B cell (primary cell): ENCODE measurements around the gene PEAK1. TPM values are rescaled to one million over a fixed set of nuclear protein-coding genes. Genes with fewer than 3 reads are reported as not detected.

Experiments used
- ATAC-seq: fragments of 200-7000 bp; cut with Tn5 transposase; one replicate; pipeline ENCODE4 v1.10.0; 2021; ENCODE audit warnings: low read depth, mild to moderate bottlenecking, moderate number of reproducible peaks, moderate library complexity
- CTCF ChIA-PET: fragments of 350-600 bp; sonication (Branson Sonifier 250); formaldehyde crosslinking; loops from one replicate; lab custom pipeline; 2021; ENCODE audit warnings: antibody characterized with exemption, inconsistent platforms; lab: Charles Lee
- POLR2A ChIA-PET: fragments of 350-600 bp; sonication (Branson Sonifier 250); formaldehyde crosslinking; loops from one replicate; lab custom pipeline; 2021; ENCODE audit warnings: antibody characterized with exemption; lab: Charles Lee
- DNase-seq: peaks from one replicate; pipeline ENCODE4 v3.0.0; 2013
- H2AFZ ChIP-seq: 2 replicates; pipeline ENCODE4 v1.6.1; 2012; ENCODE audit warnings: mild to moderate bottlenecking, low read depth, low read length; ENCODE audit not compliant: insufficient read depth, poor library complexity, severe bottlenecking
- H3K27ac ChIP-seq, 2 donors: 1 replicate in 1 of 2; 2 replicates in 1 of 2; pipeline ENCODE4 v1.5.1; 2012 to 2013; ENCODE audit warnings: low read length in 2 of 2, mild to moderate bottlenecking in 2 of 2, moderate library complexity in 1 of 2
- H3K27me3 ChIP-seq, 4 experiments: fragments of 200-600 bp in 1 of 4; sonication (generic) in 1 of 4; replicated peaks in 1 of 4; 1 replicate in 2 of 4; 2 replicates in 2 of 4; pipeline versions ENCODE4 v1.6.1 to v1.7.0; 2013 to 2016; ENCODE audit warnings: low read length in 3 of 4, mild to moderate bottlenecking in 2 of 4, mixed read lengths in 1 of 4, moderate library complexity in 1 of 4; ENCODE audit not compliant: insufficient read depth in 4 of 4, control insufficient read depth in 3 of 4; ENCODE audit errors: control extremely low read depth in 1 of 4
- H3K36me3 ChIP-seq, 2 experiments: replicated peaks in 1 of 2; 1 replicate in 1 of 2; 2 replicates in 1 of 2; pipeline versions ENCODE4 v1.6.1 to v1.7.1; 2013; ENCODE audit warnings: low read length in 1 of 2; ENCODE audit not compliant: insufficient read depth in 2 of 2, control insufficient read depth in 1 of 2; ENCODE audit errors: control extremely low read depth in 1 of 2, extremely low read depth in 1 of 2
- H3K4me1 ChIP-seq, 2 donors: fragments of 200-600 bp in 1 of 2; sonication (generic) in 1 of 2; 1 replicate in 1 of 2; 2 replicates in 1 of 2; pipeline versions ENCODE4 v1.5.1 to v1.6.1; 2013 to 2017; ENCODE audit warnings: low read length in 2 of 2; ENCODE audit not compliant: control insufficient read depth in 2 of 2, insufficient read depth in 2 of 2
- H3K4me2 ChIP-seq: replicated peaks from 2 replicates; pipeline ENCODE3; 2012; ENCODE audit warnings: mild to moderate bottlenecking, low read depth, low read length; ENCODE audit not compliant: poor library complexity, severe bottlenecking
- H3K4me3 ChIP-seq, 5 experiments: fragments of 200-600 bp in 1 of 5; sonication (generic) in 1 of 5; 1 replicate in 3 of 5; 2 replicates in 2 of 5; pipeline versions ENCODE4 v1.5.1 to v1.7.0; 2011 to 2016; ENCODE audit warnings: low read length in 4 of 5, mild to moderate bottlenecking in 4 of 5, low read depth in 2 of 5, control low read depth in 1 of 5, moderate library complexity in 1 of 5; ENCODE audit not compliant: insufficient read depth in 1 of 5; ENCODE audit errors: control extremely low read depth in 1 of 5, extremely low read depth in 1 of 5
- H3K79me2 ChIP-seq: fragments of 200-600 bp; sonication (generic); one replicate; pipeline ENCODE4 v1.6.0; 2016; ENCODE audit warnings: low read length; ENCODE audit not compliant: control insufficient read depth, insufficient read depth
- H3K9ac ChIP-seq: fragments of 200-600 bp; sonication (generic); 2 replicates; pipeline ENCODE4 v1.6.1; 2017; ENCODE audit warnings: mild to moderate bottlenecking, low read length, moderate library complexity
- H3K9me3 ChIP-seq, 3 donors: one replicate each; pipeline versions ENCODE4 v1.6.1 to v1.7.1; 2013; ENCODE audit warnings: low read length in 2 of 3; ENCODE audit not compliant: control insufficient read depth in 2 of 3, insufficient read depth in 1 of 3; ENCODE audit errors: control extremely low read depth in 1 of 3
- H4K20me1 ChIP-seq: 2 replicates; pipeline ENCODE4 v1.6.0; 2012; ENCODE audit warnings: mild to moderate bottlenecking, low read length; ENCODE audit not compliant: insufficient read depth, control insufficient read depth, poor library complexity, severe bottlenecking
- H3K27ac Mint-ChIP-seq: one replicate; pipeline ENCODE4 v1.8.0; 2021; ENCODE audit warnings: mixed read lengths
- H3K27me3 Mint-ChIP-seq: one replicate; pipeline ENCODE4 v1.8.0; 2021; ENCODE audit warnings: mixed read lengths
- H3K4me1 Mint-ChIP-seq: one replicate; pipeline ENCODE4 v1.8.0; 2021; ENCODE audit warnings: mixed read lengths
- H3K4me3 Mint-ChIP-seq: one replicate; pipeline ENCODE4 v1.8.0; 2021; ENCODE audit warnings: mixed read lengths
- H3K9me3 Mint-ChIP-seq: one replicate; pipeline ENCODE4 v1.8.0; 2022; ENCODE audit warnings: mixed read lengths; ENCODE audit not compliant: insufficient read depth
- CTCF ChIP-seq: fragments of 200-600 bp; IDR thresholded peaks from one replicate; pipeline ENCODE4 v1.8.0; 2022; ENCODE audit warnings: antibody characterized with exemption, mild to moderate bottlenecking
- EZH2 ChIP-seq: IDR thresholded peaks from 2 replicates; pipeline ENCODE4 v1.6.1; 2012; ENCODE audit warnings: borderline replicate concordance, low read depth, mild to moderate bottlenecking, moderate library complexity, low read length; ENCODE audit not compliant: insufficient read depth, poor library complexity, severe bottlenecking
- WGBS: methylation state at CpG from one replicate; pipeline ENCODE4 v1.1.5; 2013; ENCODE audit warnings: missing lambda C conversion rate; ENCODE audit not compliant: insufficient coverage; 5-methylcytosine and 5-hydroxymethylcytosine counted together
- intact Hi-C: fragments of 100-400 bp; cut with micrococcal nuclease; formaldehyde crosslinking; loops from one replicate; pipeline ENCODE4 v1.10.0; 2022
- polyA plus RNA-seq: library from polyadenylated mRNA; depleted of rRNA; stranded (reverse); fragments of >200 nt; gene quantifications from 2 replicates; pipeline ENCODE4 v1.2.3, GENCODE V29; 2012
- total RNA-seq, 2 donors: library from RNA; stranded (reverse); fragments of 120-200 nt in 1 of 2; gene quantifications; 1 replicate in 1 of 2; 2 replicates in 1 of 2; pipeline versions ENCODE4 v1.2.3 to v1.2.4, GENCODE V29; 2013 to 2022

PEAK1 gene
- total and polyA plus RNA-seq, 2 donors (not counting 1 experiment from before 2014, with no cell fraction given), result 13.4 to 38.0 TPM

DNA sequence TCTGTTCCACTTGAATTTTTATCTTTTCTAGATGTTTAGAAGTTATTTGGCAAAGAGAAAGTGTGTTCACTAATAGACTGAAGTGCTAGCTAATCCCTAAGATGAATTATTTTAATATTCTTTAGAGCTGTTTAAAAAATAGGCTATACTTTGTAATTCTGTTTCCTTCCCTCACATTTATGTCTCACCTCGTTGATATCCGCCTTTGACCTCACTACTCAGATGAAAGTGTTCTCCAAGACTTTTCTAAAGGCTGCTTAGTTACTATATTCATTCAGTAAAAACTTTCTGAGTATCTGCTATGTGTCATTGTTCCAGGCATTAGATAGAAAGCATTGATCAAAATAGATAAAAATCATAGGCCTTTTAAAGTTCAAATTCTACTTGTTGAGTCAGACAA is 39.1 kb upstream of the PEAK1 start:
- Histone ChIP-seq H3K4me1 (peaks cover 8 to 9% of the 10 kb centered on the region in 2 donors), H3K79me2 (peaks cover 9% of the 10 kb centered on the region), H3K36me3 (peaks cover 0 to 42% of the 10 kb centered on the region in 2 experiments), H3K27ac (no peak overlapping the region), H3K9ac (no peak overlapping the region), H3K4me2 (no peak overlapping the region), H3K4me3 (no peak overlapping the region), H3K27me3 (no peaks in the 10 kb centered on the region), H4K20me1 (peaks cover 8% of the 10 kb centered on the region), H2AFZ (no peak overlapping the region), H3K9me3 (no peaks in the 10 kb centered on the region)
- ATAC-seq (no peak), DNase-seq (no peak)
- CTCF ChIA-PET, result interaction anchor here (0.8 kb wide), 1 partner anchor 38 kb away, joined by 3 read pairs; no protein-coding TSS in a partner anchor
- WGBS, result no CpG with 5 or more reads among the region's 2 CpGs
- peaks cover 25% of the 10 kb centered on the region for H3K4me1 Mint-ChIP-seq
- no peaks in the 10 kb centered on the region for H3K9me3 Mint-ChIP-seq
- POLR2A ChIA-PET, result no interaction called here
- no peak overlapping the region for H3K4me3 Mint-ChIP-seq
- no peaks in the 10 kb centered on the region for H3K27me3 Mint-ChIP-seq
- TF ChIP-seq EZH2 (no peak), CTCF (no peak)
- intact Hi-C loops, result no loop called here
- no peak overlapping the region for H3K27ac Mint-ChIP-seq

DNA sequence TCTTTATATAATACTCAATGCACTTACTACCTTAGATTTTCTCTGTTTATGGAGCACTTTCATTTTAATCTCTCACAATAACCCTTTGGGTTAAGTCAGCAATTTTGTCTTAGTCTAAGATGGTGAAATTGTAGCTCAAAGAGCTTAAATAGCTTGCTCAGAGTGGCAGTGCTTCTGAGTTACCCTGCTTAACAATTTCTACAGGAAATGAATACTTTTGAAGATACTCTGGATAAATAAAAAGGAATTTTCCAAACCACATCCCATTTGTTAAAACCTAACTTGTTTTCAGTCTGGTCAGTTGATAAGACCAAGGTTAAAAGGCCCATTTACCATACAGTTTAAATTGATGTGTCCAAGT is 38.0 kb upstream of the PEAK1 start:
- TF ChIP-seq CTCF (no peak), EZH2 (no peak)
- peaks cover 8 to 9% of the 10 kb centered on the region in 2 donors for H3K4me1 ChIP-seq
- no peak overlapping the region for H3K4me3 ChIP-seq
- peaks cover 0 to 31% of the 10 kb centered on the region in 2 experiments for H3K36me3 ChIP-seq
- intact Hi-C loops, result no loop called here
- no peak overlapping the region for H3K4me2 ChIP-seq
- no peak overlapping the region for H3K27ac Mint-ChIP-seq
- no peak overlapping the region for H2AFZ ChIP-seq
- H3K27ac ChIP-seq, result no peak overlapping the region
- peaks cover 9% of the 10 kb centered on the region for H3K79me2 ChIP-seq
- H3K27me3 Mint-ChIP-seq, result no peaks in the 10 kb centered on the region
- no peaks in the 10 kb centered on the region for H3K9me3 ChIP-seq
- no peaks in the 10 kb centered on the region for H3K9me3 Mint-ChIP-seq
- peaks cover 8% of the 10 kb centered on the region for H4K20me1 ChIP-seq
- no peaks in the 10 kb centered on the region for H3K27me3 ChIP-seq
- ChIA-PET CTCF (interaction anchor here (0.7 kb wide), 1 partner anchor 34 kb away, joined by 3 read pairs; no protein-coding TSS in a partner anchor), POLR2A (no interaction called here)
- no peak overlapping the region for H3K9ac ChIP-seq
- no peak overlapping the region for H3K4me3 Mint-ChIP-seq
- H3K4me1 Mint-ChIP-seq, result peaks cover 25% of the 10 kb centered on the region
- no peak for DNase-seq
- no peak for ATAC-seq
